ENCODE results near the gene MYOM1.
"Not testable (repeated sequence)": the region's sequence is repeated elsewhere in the genome, so short reads cannot be mapped to it uniquely, and the experiment has no call there.

MYOM1 gene

GRCh38 chr18:3248658-3249359, 29.0 kb upstream of the MYOM1 start:
- DNase-seq, result peak; percentile 1

GRCh38 chr18:3248062-3248657, 28.4 kb upstream of the MYOM1 start:
- DNase-seq, result no peak

- DNase-seq, result peak; percentile 83
Observed at GRCh38 chr18:3247240-3248061, 27.7 kb upstream of the MYOM1 start, which contains the start of gene MYL12A. TSS of gene MYL12A (plus strand) at chr18:3247801. CDS start at chr18:3253248, 5,447 bp downstream.

- DNase-seq, result peak; percentile 4
Observed at GRCh38 chr18:3246635-3247239, 27.0 kb upstream of the MYOM1 start.

GRCh38 chr18:3245853-3246634, 26.3 kb upstream of the MYOM1 start:
- DNase-seq, result peak; percentile 72

- DNase-seq, result no peak
Observed at GRCh38 chr18:3245185-3245564, 25.4 kb upstream of the MYOM1 start.

- DNase-seq, result no peak
Observed at GRCh38 chr18:3238742-3239141, 19.0 kb upstream of the MYOM1 start.

GRCh38 chr18:3236470-3236869, 16.7 kb upstream of the MYOM1 start:
- DNase-seq, result no peak

GRCh38 chr18:3235846-3236245, 16.1 kb upstream of the MYOM1 start:
- DNase-seq, result no peak

GRCh38 chr18:3234457-3234856, 14.7 kb upstream of the MYOM1 start:
- DNase-seq, result no peak

- DNase-seq, result no peak
Observed at GRCh38 chr18:3233433-3234168, 13.8 kb upstream of the MYOM1 start.

GRCh38 chr18:3233004-3233403, 13.2 kb upstream of the MYOM1 start:
- no peak for DNase-seq

- no peak for DNase-seq
Observed at GRCh38 chr18:3230401-3231334, 10.9 kb upstream of the MYOM1 start.

GRCh38 chr18:3226048-3226447, 6.3 kb upstream of the MYOM1 start:
- no peak for DNase-seq

GRCh38 chr18:3225588-3225987, 5.8 kb upstream of the MYOM1 start:
- no peak for DNase-seq

- no peak for DNase-seq
Observed at GRCh38 chr18:3224223-3224622, 4.5 kb upstream of the MYOM1 start.

- DNase-seq, result no peak
Observed at GRCh38 chr18:3223356-3223755, 3.6 kb upstream of the MYOM1 start.

GRCh38 chr18:3221496-3221895, 1.7 kb upstream of the MYOM1 start:
- DNase-seq, result no peak

GRCh38 chr18:3220868-3221267, 1.1 kb upstream of the MYOM1 start:
- DNase-seq, result not testable (repeated sequence)

- no peak for DNase-seq
Observed at GRCh38 chr18:3219241-3219630, 532 bp downstream of the MYOM1 start.

GRCh38 chr18:3218819-3219218, 949 bp downstream of the MYOM1 start:
- no peak for DNase-seq

All from NK-92 treated with Interleukin-12 subunit alpha and Interleukin-12 subunit beta, amount 100 ng/mL, for 24 hours (cell line).